ENCODE measurements around the gene APBB1.

APBB1 gene

GRCh38 chr11:6411594-6412031 lies 7.3 kb downstream of the APBB1 start:
- H4K20me1 ChIP-seq (ENCODE audit: insufficient read depth, low read length), result no peaks in the 10 kb centered on the region
- no peaks in the 10 kb centered on the region for H3K4me1 ChIP-seq (ENCODE audit: insufficient read depth, low read length, severe bottlenecking)
- no peak overlapping the region for H3K9ac ChIP-seq (ENCODE audit: low read length)
- no peaks in the 10 kb centered on the region for H3K9me2 ChIP-seq (ENCODE audit: low read depth, low read length)
- H3K4me3 ChIP-seq (ENCODE audit: low read depth, low read length, poor library complexity, severe bottlenecking), result no peak overlapping the region
- TF ChIP-seq EZH2 (IDR thresholded peaks at IDR 0.05; ENCODE audit: borderline replicate concordance, low read length) (no peak), CTCF (IDR thresholded peaks at IDR 0.05; ENCODE audit: low read length) (no peak)
- no peak overlapping the region for H3K4me2 ChIP-seq (ENCODE audit: low read length)
- no peaks in the 10 kb centered on the region for H3K79me2 ChIP-seq (ENCODE audit: insufficient read depth, low read length)
- no peak overlapping the region for H2AFZ ChIP-seq (ENCODE audit: low read length)
- H3K9me3 ChIP-seq (ENCODE audit: low read length), result no peaks in the 10 kb centered on the region
- H3K36me3 ChIP-seq (ENCODE audit: insufficient read depth, low read length), result no peaks in the 10 kb centered on the region
- H3K27ac ChIP-seq (ENCODE audit: low read depth, low read length, poor library complexity, severe bottlenecking), result no peak overlapping the region
- H3F3A ChIP-seq (ENCODE audit: insufficient read depth, low read length), result no peaks in the 10 kb centered on the region
- no peaks in the 10 kb centered on the region for H3K27me3 ChIP-seq (ENCODE audit: insufficient read depth, low read length)

GRCh38 chr11:6410695-6411430 lies 8.0 kb downstream of the APBB1 start:
- Histone ChIP-seq H3K9me2 (ENCODE audit: low read depth, low read length) (no peaks in the 10 kb centered on the region), H3K9me3 (ENCODE audit: low read length) (no peaks in the 10 kb centered on the region), H3K27ac (ENCODE audit: low read depth, low read length, poor library complexity, severe bottlenecking) (no peak overlapping the region), H3K79me2 (ENCODE audit: insufficient read depth, low read length) (no peaks in the 10 kb centered on the region), H2AFZ (ENCODE audit: low read length) (no peak overlapping the region), H3K27me3 (ENCODE audit: insufficient read depth, low read length) (no peaks in the 10 kb centered on the region), H3K36me3 (ENCODE audit: insufficient read depth, low read length) (no peaks in the 10 kb centered on the region), H3K4me1 (ENCODE audit: insufficient read depth, low read length, severe bottlenecking) (no peaks in the 10 kb centered on the region), H3K4me2 (ENCODE audit: low read length) (no peak overlapping the region), H3K4me3 (ENCODE audit: low read depth, low read length, poor library complexity, severe bottlenecking) (no peak overlapping the region), H3F3A (ENCODE audit: insufficient read depth, low read length) (no peaks in the 10 kb centered on the region), H3K9ac (ENCODE audit: low read length) (no peak overlapping the region), H4K20me1 (ENCODE audit: insufficient read depth, low read length) (no peaks in the 10 kb centered on the region)
- TF ChIP-seq EZH2 (IDR thresholded peaks at IDR 0.05; ENCODE audit: borderline replicate concordance, low read length), result no peak
- no peak for TF ChIP-seq CTCF (IDR thresholded peaks at IDR 0.05; ENCODE audit: low read length)

- H2AFZ ChIP-seq (ENCODE audit: low read length), result no peak overlapping the region
- no peaks in the 10 kb centered on the region for H3F3A ChIP-seq (ENCODE audit: insufficient read depth, low read length)
- no peaks in the 10 kb centered on the region for H3K9me3 ChIP-seq (ENCODE audit: low read length)
- H3K4me3 ChIP-seq (ENCODE audit: low read depth, low read length, poor library complexity, severe bottlenecking), result no peak overlapping the region
- H3K4me1 ChIP-seq (ENCODE audit: insufficient read depth, low read length, severe bottlenecking), result peaks cover 25% of the 10 kb centered on the region
- H3K36me3 ChIP-seq (ENCODE audit: insufficient read depth, low read length), result no peaks in the 10 kb centered on the region
- TF ChIP-seq CTCF (IDR thresholded peaks at IDR 0.05; ENCODE audit: low read length), result no peak
- TF ChIP-seq EZH2 (IDR thresholded peaks at IDR 0.05; ENCODE audit: borderline replicate concordance, low read length), result no peak
- H3K9ac ChIP-seq (ENCODE audit: low read length), result no peak overlapping the region
- H3K79me2 ChIP-seq (ENCODE audit: insufficient read depth, low read length), result no peaks in the 10 kb centered on the region
- H3K9me2 ChIP-seq (ENCODE audit: low read depth, low read length), result no peaks in the 10 kb centered on the region
- H3K27ac ChIP-seq (ENCODE audit: low read depth, low read length, poor library complexity, severe bottlenecking), result no peak overlapping the region
- H3K27me3 ChIP-seq (ENCODE audit: insufficient read depth, low read length), result no peaks in the 10 kb centered on the region
- no peak overlapping the region for H3K4me2 ChIP-seq (ENCODE audit: low read length)
- no peaks in the 10 kb centered on the region for H4K20me1 ChIP-seq (ENCODE audit: insufficient read depth, low read length)
Observed at GRCh38 chr11:6406370-6406769, 12.5 kb downstream of the APBB1 start.

Data from OCI-LY1 (cell line).